GM12891 (cell line): ENCODE measurements around the gene ETV7.

Source experiments
- DNase-seq: peaks from one replicate; pipeline ENCODE4 v3.0.0; 2011; ENCODE audit warnings: low spot score; ENCODE audit not compliant: insufficient read length
- FAIRE-seq: peaks from 2 replicates; lab custom pipeline; 2011; peaks lifted over from hg19 to GRCh38; lab: Jason Lieb, UNC
- PAX5 ChIP-seq: IDR thresholded peaks from 2 replicates; pipeline ENCODE4 v1.6.1; 2011; ENCODE audit warnings: low read length, moderate library complexity, mild to moderate bottlenecking; ENCODE audit not compliant: insufficient read depth, severe bottlenecking
- POLR2A ChIP-seq: IDR thresholded peaks from 2 replicates; pipeline ENCODE4 v1.6.1; 2011; ENCODE audit warnings: low read depth, low read length, control low read depth
- POLR2AphosphoS5 ChIP-seq: IDR thresholded peaks from 2 replicates; pipeline ENCODE4 v1.6.1; 2011; ENCODE audit warnings: low read depth, low read length, control low read depth
- POU2F2 ChIP-seq: IDR thresholded peaks from 2 replicates; pipeline ENCODE4 v1.6.1; 2011; ENCODE audit warnings: low read depth, mild to moderate bottlenecking, control low read depth, low read length, moderate library complexity
- SPI1 ChIP-seq: IDR thresholded peaks from 2 replicates; pipeline ENCODE4 v1.6.1; 2011; ENCODE audit warnings: low read depth, low read length, control low read depth
- TAF1 ChIP-seq: IDR thresholded peaks from 2 replicates; pipeline ENCODE4 v1.6.1; 2011; ENCODE audit warnings: low read depth, low read length, control low read depth

Gene ETV7

DNA sequence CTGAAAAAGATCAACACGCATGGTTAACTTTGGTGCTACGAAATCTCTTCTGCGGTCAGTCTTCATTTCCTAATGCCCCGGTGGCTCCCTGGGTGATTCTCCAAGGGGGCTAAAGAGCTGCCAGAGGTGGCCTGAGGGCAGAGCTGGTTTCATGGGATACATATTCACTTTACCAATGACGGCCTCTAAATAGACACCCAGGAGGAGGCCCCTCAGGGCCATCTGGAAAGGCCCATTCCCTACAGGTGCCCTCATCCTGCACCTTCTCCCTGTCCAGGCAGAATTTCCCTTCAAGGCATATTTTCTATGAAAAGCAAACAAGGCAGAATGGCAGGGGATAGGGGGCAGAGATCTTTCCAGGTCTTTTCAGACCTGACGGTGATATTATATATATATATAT lies 63.3 kb downstream of the ETV7 start:
- TF ChIP-seq SPI1 (no peak), TAF1 (no peak), POLR2A (no peak), POU2F2 (no peak), POLR2AphosphoS5 (no peak), PAX5 (no peak)
- FAIRE-seq, result no peak
- DNase-seq, result no peak

DNA sequence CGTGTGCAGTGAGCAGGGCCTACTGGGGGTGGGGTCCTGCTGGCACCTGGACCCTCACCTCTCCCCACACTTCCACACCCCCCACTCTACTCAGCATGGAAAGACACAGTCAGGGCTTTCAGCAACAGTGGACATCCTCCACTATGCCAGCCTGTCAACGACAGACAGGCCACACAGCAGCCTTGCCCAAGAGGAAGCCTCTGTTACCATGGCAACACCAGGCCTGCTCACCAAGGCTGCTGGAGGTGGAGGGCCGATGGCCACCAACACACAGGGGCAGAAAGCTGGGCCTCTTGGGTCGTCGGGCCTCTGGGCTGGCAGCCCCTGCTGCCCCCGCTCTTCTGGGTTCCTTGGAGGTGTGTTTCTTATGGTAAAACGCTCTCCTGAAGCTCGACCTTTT lies 64.4 kb downstream of the ETV7 start:
- no peak for FAIRE-seq

DNA sequence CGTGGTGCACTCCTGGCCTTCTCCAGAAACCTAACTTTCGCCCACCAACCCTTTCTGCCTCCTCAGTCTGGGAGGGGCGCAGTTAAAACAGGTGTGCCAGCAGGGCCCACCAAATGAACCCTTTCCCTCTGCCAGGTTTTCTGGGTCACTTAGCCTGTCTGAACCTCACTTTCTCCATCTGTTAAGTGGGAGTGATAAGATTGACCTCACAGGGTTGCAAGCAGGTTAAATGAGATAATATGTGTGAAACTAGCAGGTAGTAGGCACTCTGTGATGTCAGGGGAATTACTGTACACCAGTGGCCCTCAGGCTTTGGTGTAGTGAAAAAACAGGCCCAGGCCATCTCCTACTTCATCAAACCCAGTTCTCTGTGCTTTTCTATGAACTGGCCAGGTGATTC lies 64.9 kb downstream of the ETV7 start:
- TF ChIP-seq POLR2AphosphoS5, result no peak
- TF ChIP-seq POLR2A, result no peak
- no peak for TF ChIP-seq POU2F2
- TF ChIP-seq SPI1, result no peak
- TF ChIP-seq TAF1, result no peak
- no peak for TF ChIP-seq PAX5
- FAIRE-seq (no peak), DNase-seq (no peak)

More for the DNA sequence above, 64.4 kb downstream of the ETV7 start:
- DNase-seq, result no peak
- no peak for TF ChIP-seq POU2F2
- TF ChIP-seq PAX5, result no peak
- no peak for TF ChIP-seq SPI1
- TF ChIP-seq POLR2A, result no peak
- no peak for TF ChIP-seq POLR2AphosphoS5
- TF ChIP-seq TAF1, result no peak

DNA sequence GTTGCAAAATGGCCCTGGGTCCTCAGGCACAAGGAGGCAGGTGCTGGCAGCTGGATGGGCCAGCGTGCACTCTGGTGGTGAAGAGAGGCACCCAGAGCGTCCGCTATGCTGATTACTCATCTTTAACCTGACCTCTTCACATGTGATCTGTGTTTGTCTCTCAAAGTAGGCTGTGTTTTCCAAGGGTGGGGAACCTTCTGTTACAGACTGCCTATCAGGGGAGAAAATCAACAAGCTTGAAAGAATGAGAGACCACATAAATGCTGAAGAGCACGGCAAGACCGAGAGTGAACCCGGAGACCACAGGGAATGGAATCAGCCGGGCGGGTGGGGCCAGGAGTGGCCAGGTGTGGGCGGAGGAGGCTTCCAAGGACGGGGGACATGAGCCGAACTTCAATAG lies 67.0 kb downstream of the ETV7 start:
- FAIRE-seq, result no peak
- TF ChIP-seq POU2F2 (no peak), PAX5 (no peak), POLR2AphosphoS5 (no peak), SPI1 (no peak), POLR2A (no peak), TAF1 (no peak)
- DNase-seq, result no peak

DNA sequence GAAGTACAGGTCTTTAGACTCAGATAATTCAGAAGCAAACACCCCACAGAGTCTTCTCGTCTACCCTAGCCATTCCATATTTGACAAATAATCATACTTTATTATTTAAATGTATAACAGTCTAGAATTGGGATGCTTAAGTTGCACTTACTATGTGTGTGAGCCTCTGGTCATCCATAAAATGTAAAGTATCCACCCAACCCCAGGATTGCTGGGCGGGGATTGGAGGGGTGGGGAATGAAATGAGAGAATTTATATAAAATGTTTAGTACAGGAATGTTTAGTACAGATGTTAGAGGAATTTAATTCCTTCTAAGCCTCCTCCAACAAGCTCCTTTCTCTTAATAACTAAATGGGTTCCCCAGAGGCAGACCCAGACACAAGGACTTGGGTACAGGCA lies 67.6 kb downstream of the ETV7 start:
- no peak for FAIRE-seq

DNA sequence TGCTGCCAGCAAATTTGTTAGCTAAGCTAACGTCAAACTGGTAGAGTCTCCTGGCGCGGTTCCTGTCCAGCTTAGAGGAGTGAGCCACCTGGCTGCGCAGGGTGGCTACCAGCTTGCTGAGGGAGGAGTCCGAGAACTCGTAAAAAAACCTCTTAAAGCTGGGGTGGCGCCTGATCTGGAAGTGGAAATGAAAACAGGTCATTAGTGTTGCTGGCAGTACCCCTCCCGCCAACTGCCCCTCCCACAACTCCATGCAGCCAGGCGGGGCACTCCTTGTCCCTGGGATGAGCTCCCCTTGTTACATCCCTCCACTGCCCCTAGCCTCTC lies 68.1 kb downstream of the ETV7 start:
- DNase-seq (no peak), FAIRE-seq (no peak)
- TF ChIP-seq POLR2AphosphoS5 (no peak), POU2F2 (no peak), TAF1 (no peak), SPI1 (no peak), POLR2A (no peak), PAX5 (no peak)

More for the DNA sequence above, 67.6 kb downstream of the ETV7 start:
- DNase-seq, result no peak
- TF ChIP-seq TAF1 (no peak), SPI1 (no peak), POLR2AphosphoS5 (no peak), POLR2A (no peak), POU2F2 (no peak), PAX5 (no peak)

DNA sequence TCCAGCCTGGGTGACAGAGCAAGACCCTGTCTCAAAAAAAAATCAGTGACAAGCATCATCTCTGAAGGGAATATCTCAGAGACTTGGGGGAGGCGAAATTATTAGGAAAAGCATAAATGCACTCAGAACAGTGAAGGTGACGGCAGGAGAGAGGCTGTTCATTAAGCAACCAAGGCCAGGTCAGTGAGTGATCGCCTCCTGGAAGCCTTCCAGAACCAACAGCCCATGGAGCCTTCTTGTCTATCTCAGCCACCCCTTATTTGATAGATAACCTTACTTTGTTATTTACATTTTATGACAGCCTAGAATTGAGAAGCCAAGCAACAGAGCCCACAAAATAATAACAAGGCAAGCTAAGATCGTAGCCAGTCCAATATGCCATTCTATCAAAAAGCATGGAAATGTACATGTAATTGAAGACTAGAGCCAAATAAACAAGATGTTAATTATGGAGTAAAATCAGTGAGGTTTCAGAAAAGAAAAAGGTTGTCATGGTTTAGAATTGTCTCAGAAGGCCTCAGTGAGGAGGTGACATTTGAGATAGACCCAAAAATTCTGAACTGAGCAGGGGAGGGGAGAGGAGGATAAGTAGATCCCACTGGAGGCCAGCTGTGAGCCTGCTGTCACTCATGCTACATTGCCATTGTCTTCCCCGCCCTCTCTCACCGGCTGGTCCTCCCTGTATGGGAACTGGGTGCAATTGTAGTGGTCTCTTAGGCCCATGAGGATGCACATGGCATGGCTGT lies 68.6 kb downstream of the ETV7 start:
- no peak for TF ChIP-seq SPI1
- TF ChIP-seq PAX5, result no peak
- TF ChIP-seq TAF1, result no peak
- no peak for TF ChIP-seq POLR2A
- no peak for TF ChIP-seq POU2F2
- no peak for TF ChIP-seq POLR2AphosphoS5
- DNase-seq, result no peak
- FAIRE-seq, result no peak

DNA sequence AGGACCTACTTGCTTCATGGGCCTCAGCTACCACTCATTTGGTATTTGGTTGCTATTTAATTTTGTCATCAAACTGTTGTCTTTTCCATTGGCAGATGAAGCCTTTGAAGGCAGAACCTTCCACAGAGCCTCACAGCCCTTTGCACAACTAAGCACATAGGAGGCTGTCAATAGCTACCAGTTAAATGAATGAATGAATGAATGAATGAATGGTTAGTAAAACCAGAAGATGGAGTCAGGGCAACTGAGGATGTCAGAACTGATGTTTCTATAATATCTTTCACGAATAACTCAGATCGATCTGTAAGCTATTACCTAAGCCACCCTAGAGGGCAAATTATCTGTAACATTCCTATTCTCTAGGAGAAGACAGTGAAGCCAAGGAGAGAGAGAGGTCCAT lies 69.8 kb downstream of the ETV7 start:
- DNase-seq (no peak), FAIRE-seq (no peak)
- no peak for TF ChIP-seq POU2F2
